Breast epithelium (tissue), 3 donors: ENCODE results near the gene HERC5.

ENCODE experiments used
- POLR2A ChIP-seq: fragments of 450-650 bp; IDR thresholded peaks from one replicate; pipeline ENCODE4 v1.6.1; 2016; ENCODE audit warnings: antibody characterized with exemption, mild to moderate bottlenecking, moderate library complexity
- POLR2AphosphoS5 ChIP-seq, 3 donors: sonication (generic); formaldehyde crosslinking; IDR thresholded peaks; one replicate each; pipeline ENCODE4 v1.6.1; 2017; ENCODE audit warnings: antibody characterized with exemption in 3 of 3
- TF ChIP-seq, protein P1 (sequence below), 3 donors: fragments of 450-650 bp; IDR thresholded peaks; one replicate each; pipeline ENCODE4 v1.5.1; 2016 to 2017; ENCODE audit warnings: antibody characterized with exemption in 3 of 3, mild to moderate bottlenecking in 3 of 3, moderate library complexity in 3 of 3

GRCh38 chr4:88456670-88457306, at the start of gene HERC5:
- TF ChIP-seq, protein P1, sequence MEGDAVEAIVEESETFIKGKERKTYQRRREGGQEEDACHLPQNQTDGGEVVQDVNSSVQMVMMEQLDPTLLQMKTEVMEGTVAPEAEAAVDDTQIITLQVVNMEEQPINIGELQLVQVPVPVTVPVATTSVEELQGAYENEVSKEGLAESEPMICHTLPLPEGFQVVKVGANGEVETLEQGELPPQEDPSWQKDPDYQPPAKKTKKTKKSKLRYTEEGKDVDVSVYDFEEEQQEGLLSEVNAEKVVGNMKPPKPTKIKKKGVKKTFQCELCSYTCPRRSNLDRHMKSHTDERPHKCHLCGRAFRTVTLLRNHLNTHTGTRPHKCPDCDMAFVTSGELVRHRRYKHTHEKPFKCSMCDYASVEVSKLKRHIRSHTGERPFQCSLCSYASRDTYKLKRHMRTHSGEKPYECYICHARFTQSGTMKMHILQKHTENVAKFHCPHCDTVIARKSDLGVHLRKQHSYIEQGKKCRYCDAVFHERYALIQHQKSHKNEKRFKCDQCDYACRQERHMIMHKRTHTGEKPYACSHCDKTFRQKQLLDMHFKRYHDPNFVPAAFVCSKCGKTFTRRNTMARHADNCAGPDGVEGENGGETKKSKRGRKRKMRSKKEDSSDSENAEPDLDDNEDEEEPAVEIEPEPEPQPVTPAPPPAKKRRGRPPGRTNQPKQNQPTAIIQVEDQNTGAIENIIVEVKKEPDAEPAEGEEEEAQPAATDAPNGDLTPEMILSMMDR (IDR thresholded peaks at IDR 0.05): peak; percentile 31 to 67 (median 59)
- TF ChIP-seq POLR2AphosphoS5 (IDR thresholded peaks at IDR 0.05) (peak; percentile 59 to 83 (median 83)), POLR2A (no peak)
